C4-2B (cell line): ENCODE data around the gene BORCS5.
A peak's percentile ranks its signal among the peaks of the same experiment; 100 is the strongest.

Source experiments
- H3K27ac ChIP-seq: fragments of 450-650 bp; 2 replicates; pipeline ENCODE4 v1.5.1; 2017
- CTCF ChIP-seq: fragments of 450-650 bp; conservative IDR thresholded peaks from 2 replicates; pipeline ENCODE4 v1.5.1; 2017; ENCODE audit warnings: mild to moderate bottlenecking
- ZFX ChIP-seq: fragments of 450-650 bp; IDR thresholded peaks from 2 replicates; pipeline ENCODE4 v1.6.1; 2017

Gene BORCS5

GRCh38 chr12:12367482-12367998, 10.7 kb downstream of the BORCS5 start:
- TF ChIP-seq CTCF (no peak), ZFX (no peak)
- H3K27ac ChIP-seq: no peak overlapping the region

GRCh38 chr12:12372946-12373722, 16.3 kb downstream of the BORCS5 start:
- H3K27ac ChIP-seq: no peak overlapping the region
- no peak for TF ChIP-seq CTCF
- no peak for TF ChIP-seq ZFX

GRCh38 chr12:12376646-12377448, 20.0 kb downstream of the BORCS5 start:
- no peak overlapping the region for H3K27ac ChIP-seq
- TF ChIP-seq CTCF: peak; percentile 86
- TF ChIP-seq ZFX: no peak

GRCh38 chr12:12378616-12379015, 21.7 kb downstream of the BORCS5 start:
- no peak overlapping the region for H3K27ac ChIP-seq
- TF ChIP-seq CTCF: no peak
- no peak for TF ChIP-seq ZFX

- no peak for TF ChIP-seq ZFX
- TF ChIP-seq CTCF: no peak
- H3K27ac ChIP-seq: no peak overlapping the region
These were observed 23.2 kb downstream of the BORCS5 start for GRCh38 chr12:12379831-12380730.

- H3K27ac ChIP-seq: no peak overlapping the region
- TF ChIP-seq CTCF (no peak), ZFX (no peak)
These were observed 24.2 kb downstream of the BORCS5 start for GRCh38 chr12:12380949-12381593.
